GM19239 (cell line): ENCODE data around the gene TMEM178A.
"Not testable (repeated sequence)": the region's sequence is repeated elsewhere in the genome, so short reads cannot be mapped to it uniquely, and the experiment has no call there.

Experiments used
- DNase-seq: peaks from one replicate; pipeline ENCODE4 v3.0.0; 2011; ENCODE audit warnings: low spot score; ENCODE audit not compliant: insufficient read length
- FAIRE-seq: peaks from 2 replicates; lab custom pipeline; 2011; peaks lifted over from hg19 to GRCh38; lab: Jason Lieb, UNC

TMEM178A gene

DNA sequence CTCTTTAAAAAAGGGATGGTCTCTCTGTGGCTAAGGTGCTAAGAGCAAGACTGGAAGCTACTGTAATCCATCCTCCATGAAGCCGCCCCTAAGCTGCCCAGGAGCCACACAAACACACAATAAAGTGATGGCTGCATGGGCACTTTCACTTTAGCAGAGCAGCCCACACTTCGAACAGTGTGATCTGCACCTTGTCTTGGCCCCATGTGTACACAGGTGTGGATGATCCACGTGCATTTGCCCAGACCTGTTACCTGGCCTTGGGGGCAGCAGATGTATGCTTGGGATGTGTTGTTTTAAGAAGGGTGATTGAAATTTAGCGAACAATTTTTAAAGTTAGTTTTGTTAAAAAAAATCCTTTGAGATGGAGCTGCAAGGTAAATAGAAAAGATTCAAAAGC, 39.9 kb downstream of the TMEM178A start:
- no peak for DNase-seq
- FAIRE-seq: no peak

- FAIRE-seq: no peak
- DNase-seq: no peak
Measured at GRCh38 chr2:39706312-39706711, 40.6 kb downstream of the TMEM178A start.

- FAIRE-seq (no peak), DNase-seq (no peak)
Measured at GRCh38 chr2:39706945-39707344, 41.2 kb downstream of the TMEM178A start.

- no peak for DNase-seq
- no peak for FAIRE-seq
Measured at GRCh38 chr2:39708003-39708402, 42.3 kb downstream of the TMEM178A start.

GRCh38 chr2:39710807-39711206, 45.1 kb downstream of the TMEM178A start:
- DNase-seq: no peak
- FAIRE-seq: no peak

DNA sequence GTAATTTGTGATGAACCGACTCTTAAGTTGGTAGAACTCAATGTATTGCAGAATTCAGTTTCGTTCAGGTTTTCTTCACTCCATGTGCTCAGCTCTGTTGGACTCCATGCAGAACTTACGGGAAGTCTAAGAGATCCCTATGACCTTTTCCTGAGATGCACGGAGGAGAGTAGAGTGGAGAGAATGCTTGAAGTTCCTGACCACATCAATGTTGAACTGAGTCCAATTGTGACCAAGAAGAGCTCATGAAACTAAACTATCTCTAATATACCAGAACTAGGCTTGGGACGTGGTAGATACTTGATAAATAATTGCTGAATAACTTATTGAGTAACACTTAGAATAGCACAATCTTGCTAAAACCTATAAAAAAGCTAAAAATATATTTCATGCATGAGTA, 47.2 kb downstream of the TMEM178A start:
- no peak for DNase-seq
- FAIRE-seq: no peak

GRCh38 chr2:39715095-39715494, 49.4 kb downstream of the TMEM178A start:
- no peak for DNase-seq
- FAIRE-seq: no peak

- FAIRE-seq (no peak), DNase-seq (no peak)
Measured at GRCh38 chr2:39715822-39716221, 50.1 kb downstream of the TMEM178A start.

DNA sequence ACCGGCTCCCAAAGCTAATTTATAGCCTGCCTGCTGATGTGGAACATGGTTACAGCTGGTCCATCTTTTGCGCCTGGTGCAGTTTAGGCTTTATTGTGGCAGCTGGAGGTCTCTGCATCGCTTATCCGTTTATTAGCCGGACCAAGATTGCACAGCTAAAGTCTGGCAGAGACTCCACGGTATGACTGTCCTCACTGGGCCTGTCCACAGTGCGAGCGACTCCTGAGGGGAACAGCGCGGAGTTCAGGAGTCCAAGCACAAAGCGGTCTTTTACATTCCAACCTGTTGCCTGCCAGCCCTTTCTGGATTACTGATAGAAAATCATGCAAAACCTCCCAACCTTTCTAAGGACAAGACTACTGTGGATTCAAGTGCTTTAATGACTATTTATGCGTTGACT, 51.4 kb downstream of the TMEM178A start:
- DNase-seq (no peak), FAIRE-seq (no peak)

- FAIRE-seq: no peak
- no peak for DNase-seq
Measured at GRCh38 chr2:39718483-39718882, 52.8 kb downstream of the TMEM178A start.

GRCh38 chr2:39719317-39719716, 53.6 kb downstream of the TMEM178A start:
- no peak for DNase-seq
- no peak for FAIRE-seq

DNA sequence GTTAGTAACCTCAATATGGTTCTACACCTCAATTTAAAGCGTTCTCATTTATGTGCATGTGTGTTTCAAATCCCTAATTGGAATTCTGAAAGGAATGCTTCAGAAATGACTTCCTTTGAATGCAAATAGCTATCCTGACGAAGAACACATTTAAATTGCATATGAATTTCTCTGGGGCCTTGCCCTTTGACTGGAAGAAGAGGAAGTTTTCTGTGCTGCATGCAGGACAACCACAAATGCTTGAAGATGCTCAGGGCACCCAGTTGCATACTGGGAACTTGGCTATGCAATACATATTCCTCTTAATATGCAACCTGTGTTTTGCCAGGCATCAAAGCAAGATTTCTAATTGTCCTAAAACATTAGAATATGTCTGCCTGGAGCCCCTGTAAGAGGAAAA, 55.3 kb downstream of the TMEM178A start:
- DNase-seq: no peak

GRCh38 chr2:39723497-39723896, 57.8 kb downstream of the TMEM178A start:
- FAIRE-seq (no peak), DNase-seq (no peak)

More for the DNA sequence above, 55.3 kb downstream of the TMEM178A start:
- FAIRE-seq: no peak

- DNase-seq: no peak
- no peak for FAIRE-seq
Measured at GRCh38 chr2:39723946-39724827, 58.5 kb downstream of the TMEM178A start.

DNA sequence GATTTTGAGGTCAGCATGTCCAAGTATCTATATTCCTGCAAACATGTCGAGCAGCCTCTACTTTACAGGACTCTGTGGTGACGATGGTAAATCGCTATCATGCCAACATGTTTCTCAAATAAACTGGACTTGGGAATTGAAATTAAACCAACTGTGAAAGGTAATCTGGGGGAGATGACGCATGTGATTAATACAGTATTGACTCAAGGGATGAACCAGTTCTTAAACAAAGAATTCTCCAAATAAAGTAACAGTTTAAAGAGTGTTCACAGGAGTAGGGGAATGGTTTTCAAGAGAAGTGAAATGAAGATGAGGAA, 59.1 kb downstream of the TMEM178A start:
- FAIRE-seq (no peak), DNase-seq (no peak)

DNA sequence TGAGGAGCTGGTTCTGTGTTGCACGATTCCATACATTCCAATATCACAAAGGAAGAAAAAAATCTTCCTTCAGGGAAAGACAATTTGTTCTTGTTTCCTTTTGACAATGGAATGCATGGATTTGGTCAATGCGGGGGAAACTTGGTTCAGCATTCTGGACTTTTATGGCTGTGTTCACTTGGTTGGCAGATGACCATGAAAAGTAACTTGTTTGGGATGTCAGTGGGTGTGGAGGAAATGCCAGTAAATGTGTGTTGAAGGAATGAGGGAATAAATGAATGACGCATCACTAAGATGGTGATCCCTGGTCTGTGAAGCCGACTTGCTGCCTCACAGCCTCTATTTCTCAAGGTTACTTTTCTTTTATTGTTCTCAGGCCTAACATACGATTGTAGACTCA, 59.7 kb downstream of the TMEM178A start:
- FAIRE-seq: no peak
- DNase-seq: no peak

- DNase-seq, FAIRE-seq: not testable (repeated sequence)
Measured at GRCh38 chr2:39728085-39728484, 62.4 kb downstream of the TMEM178A start.

- FAIRE-seq: no peak
Measured at GRCh38 chr2:39728941-39729351, 63.2 kb downstream of the TMEM178A start.

GRCh38 chr2:39730276-39730675, 64.6 kb downstream of the TMEM178A start:
- FAIRE-seq (no peak), DNase-seq (no peak)

More at GRCh38 chr2:39728941-39729351, 63.2 kb downstream of the TMEM178A start:
- peak; percentile 12 for DNase-seq

- DNase-seq (no peak), FAIRE-seq (no peak)
Measured at GRCh38 chr2:39730685-39731302, 65.1 kb downstream of the TMEM178A start.

- FAIRE-seq: no peak
- DNase-seq: no peak
Measured at GRCh38 chr2:39731546-39731945, 65.8 kb downstream of the TMEM178A start.

GRCh38 chr2:39732482-39732881, 66.8 kb downstream of the TMEM178A start:
- no peak for FAIRE-seq
- DNase-seq: no peak
